ENCODE data around the gene CMYA5. TPM values are rescaled to one million over a fixed set of nuclear protein-coding genes. Genes with fewer than 3 reads are reported as not detected.
A peak's percentile ranks its signal among the peaks of the same experiment; 100 is the strongest.

CMYA5 gene
- total RNA-seq, 2 donors from 2014 or later, result 1.6 to 3.3 TPM

- ATAC-seq (no peak), DNase-seq (no peak)
- Histone ChIP-seq H3K27me3 (no peaks in the 10 kb centered on the region), H3K4me3 (no peak overlapping the region), H3K27ac (no peak overlapping the region), H3K36me3 (replicated peaks in 1 of 2; ENCODE audit: insufficient read depth in 1 of 2, low read depth in 2 of 2) (no peaks in the 10 kb centered on the region), H3K4me1 (no peaks in the 10 kb centered on the region), H3K9me3 (no peaks in the 10 kb centered on the region)
- intact Hi-C loops (cut with DNase I), result loop anchor here (10.0 kb wide), 1 partner anchor 155 kb away; no protein-coding TSS in a partner anchor
- WGBS, 2 donors, result 87% methylated on average over 4 of the region's 4 CpGs
- TF ChIP-seq POLR2A (IDR thresholded peaks at IDR 0.05), result no peak
- TF ChIP-seq CTCF (IDR thresholded peaks at IDR 0.05), result no peak
Observed at GRCh38 chr5:79699763-79700400, 10.2 kb downstream of the CMYA5 start.

- no peaks in the 10 kb centered on the region for H3K36me3 ChIP-seq (replicated peaks in 1 of 2; ENCODE audit: insufficient read depth in 1 of 2, low read depth in 2 of 2)
- H3K9me3 ChIP-seq, result no peaks in the 10 kb centered on the region
- H3K4me3 ChIP-seq, result no peak overlapping the region
- H3K4me1 ChIP-seq, result no peaks in the 10 kb centered on the region
- DNase-seq, result peak in 2 of 4 donors; percentile 6 to 14
- no peaks in the 10 kb centered on the region for H3K27me3 ChIP-seq
- ATAC-seq, result no peak
- intact Hi-C loops (cut with DNase I), result loop anchor here (10.0 kb wide), 1 partner anchor 152 kb away; no protein-coding TSS in a partner anchor
- WGBS, 2 donors, result 13 to 22% methylated on average over 3 of the region's 3 CpGs
- H3K27ac ChIP-seq, result no peak overlapping the region
- no peak for TF ChIP-seq POLR2A (IDR thresholded peaks at IDR 0.05)
- TF ChIP-seq CTCF (IDR thresholded peaks at IDR 0.05), result peak in 5 of 7 experiments; percentile 15 to 39 (median 26)
Observed at GRCh38 chr5:79702606-79703380, 13.2 kb downstream of the CMYA5 start.

- no peak for DNase-seq
- TF ChIP-seq CTCF (IDR thresholded peaks at IDR 0.05) (no peak), POLR2A (IDR thresholded peaks at IDR 0.05) (no peak)
- Histone ChIP-seq H3K27me3 (no peaks in the 10 kb centered on the region), H3K36me3 (replicated peaks in 1 of 2; ENCODE audit: insufficient read depth in 1 of 2, low read depth in 2 of 2) (no peaks in the 10 kb centered on the region), H3K4me3 (no peak overlapping the region), H3K4me1 (no peaks in the 10 kb centered on the region), H3K27ac (no peak overlapping the region), H3K9me3 (no peaks in the 10 kb centered on the region)
- intact Hi-C loops (cut with DNase I), result loop anchor here (10.0 kb wide), 1 partner anchor 151 kb away; no protein-coding TSS in a partner anchor
- ATAC-seq, result no peak
- 83 to 88% methylated on average over 1 of the region's 1 CpG for WGBS, 2 donors
Observed at GRCh38 chr5:79703381-79703645, 13.7 kb downstream of the CMYA5 start.

GRCh38 chr5:79704553-79704952 lies 14.9 kb downstream of the CMYA5 start:
- intact Hi-C loops (cut with DNase I), result loop anchor here (10.0 kb wide), 1 partner anchor 150 kb away; no protein-coding TSS in a partner anchor
- Histone ChIP-seq H3K36me3 (replicated peaks in 1 of 2; ENCODE audit: insufficient read depth in 1 of 2, low read depth in 2 of 2) (no peaks in the 10 kb centered on the region), H3K27ac (no peak overlapping the region), H3K27me3 (no peaks in the 10 kb centered on the region), H3K9me3 (no peaks in the 10 kb centered on the region), H3K4me3 (no peak overlapping the region), H3K4me1 (no peaks in the 10 kb centered on the region)
- ATAC-seq (no peak), DNase-seq (no peak)
- TF ChIP-seq CTCF (IDR thresholded peaks at IDR 0.05) (no peak), POLR2A (IDR thresholded peaks at IDR 0.05) (no peak)
